ENCODE results near the gene PSMD13. TPM values are rescaled to one million over a fixed set of nuclear protein-coding genes. Genes with fewer than 3 reads are reported as not detected.
A peak's percentile ranks its signal among the peaks of the same experiment; 100 is the strongest.

The PSMD13 gene
- total RNA-seq, 2 experiments from 2014 or later = 56.9 to 57.8 TPM

DNA sequence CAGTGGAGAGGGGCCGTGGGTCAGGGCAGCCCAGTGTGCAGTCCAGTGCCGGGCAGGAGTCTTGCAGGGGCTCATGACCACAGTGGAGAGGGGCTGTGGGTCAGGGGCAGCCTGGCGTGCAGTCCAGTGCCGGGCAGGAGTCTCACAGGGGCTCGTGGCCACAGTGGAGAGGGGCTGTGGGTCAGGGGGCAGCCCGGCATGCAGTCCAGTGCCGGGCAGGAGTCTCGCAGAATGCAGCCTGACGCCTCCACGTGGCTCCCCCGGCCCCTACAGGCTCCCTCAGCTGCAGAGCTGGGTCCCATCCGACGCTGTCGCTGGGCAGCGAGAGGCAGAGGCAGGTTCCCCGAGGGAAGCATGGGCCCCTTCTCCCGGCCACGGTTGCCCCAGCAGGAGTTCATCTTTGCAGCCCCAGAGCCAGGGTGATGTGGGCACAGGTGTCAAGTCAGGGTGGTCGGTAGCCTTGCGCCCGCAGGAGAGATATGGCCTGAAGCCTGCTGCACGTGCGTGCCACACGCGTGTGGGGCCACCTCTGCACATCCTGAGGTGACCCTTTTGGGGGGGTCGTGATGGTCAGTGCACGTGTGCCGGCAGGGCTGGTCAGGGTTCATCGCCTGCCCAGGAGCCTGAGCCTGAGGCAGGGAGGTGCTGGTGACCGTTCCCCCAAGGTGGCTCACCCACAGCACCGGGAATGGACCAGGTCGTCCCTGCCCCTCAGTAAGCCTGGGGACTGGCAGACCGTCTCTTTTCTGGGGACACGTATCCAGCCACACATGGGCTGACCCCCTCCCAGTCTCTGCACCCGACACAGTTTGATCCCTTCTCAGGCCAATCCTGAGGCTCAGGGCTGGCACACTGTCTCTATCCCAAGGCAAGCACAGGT is 59.6 kb downstream of the PSMD13 start:
- H3K4me1 ChIP-seq (ENCODE audit: insufficient read depth, low read length) = peaks cover 37% of the 10 kb centered on the region
- Mint-ChIP-seq H3K27me3 (no peaks in the 10 kb centered on the region), H3K36me3 (ENCODE audit: low read depth) (peaks cover 7% of the 10 kb centered on the region), H3K9me3 (no peaks in the 10 kb centered on the region), H3K4me1 (ENCODE audit: low read depth) (peaks cover 11% of the 10 kb centered on the region), H3K27ac (peak overlapping the region; percentile 77), H3K4me3 (no peak overlapping the region)
- H3K36me3 ChIP-seq (ENCODE audit: insufficient read depth, low read length) = peaks cover 13% of the 10 kb centered on the region
- no peaks in the 10 kb centered on the region for H3K27me3 ChIP-seq (ENCODE audit: control insufficient read depth in 1 of 2, insufficient read depth in 2 of 2, low read length in 2 of 2)
- intact Hi-C loops (cut with DNase I, micrococcal nuclease) = no loop called here
- no peak overlapping the region for H3K4me3 ChIP-seq (ENCODE audit: low read length)
- TF ChIP-seq, protein P1, sequence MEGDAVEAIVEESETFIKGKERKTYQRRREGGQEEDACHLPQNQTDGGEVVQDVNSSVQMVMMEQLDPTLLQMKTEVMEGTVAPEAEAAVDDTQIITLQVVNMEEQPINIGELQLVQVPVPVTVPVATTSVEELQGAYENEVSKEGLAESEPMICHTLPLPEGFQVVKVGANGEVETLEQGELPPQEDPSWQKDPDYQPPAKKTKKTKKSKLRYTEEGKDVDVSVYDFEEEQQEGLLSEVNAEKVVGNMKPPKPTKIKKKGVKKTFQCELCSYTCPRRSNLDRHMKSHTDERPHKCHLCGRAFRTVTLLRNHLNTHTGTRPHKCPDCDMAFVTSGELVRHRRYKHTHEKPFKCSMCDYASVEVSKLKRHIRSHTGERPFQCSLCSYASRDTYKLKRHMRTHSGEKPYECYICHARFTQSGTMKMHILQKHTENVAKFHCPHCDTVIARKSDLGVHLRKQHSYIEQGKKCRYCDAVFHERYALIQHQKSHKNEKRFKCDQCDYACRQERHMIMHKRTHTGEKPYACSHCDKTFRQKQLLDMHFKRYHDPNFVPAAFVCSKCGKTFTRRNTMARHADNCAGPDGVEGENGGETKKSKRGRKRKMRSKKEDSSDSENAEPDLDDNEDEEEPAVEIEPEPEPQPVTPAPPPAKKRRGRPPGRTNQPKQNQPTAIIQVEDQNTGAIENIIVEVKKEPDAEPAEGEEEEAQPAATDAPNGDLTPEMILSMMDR (IDR thresholded peaks at IDR 0.05) = no peak
- H3K27ac ChIP-seq (ENCODE audit: low read depth in 1 of 2, low read length in 2 of 2) = no peak overlapping the region
- ChIA-PET POLR2A (no interaction called here), CTCF (no interaction called here)
- DNase-seq = peak in 2 of 14 experiments; percentile 4 to 32
- ATAC-seq (ENCODE audit: poor library complexity) = no peak
- no peaks in the 10 kb centered on the region for H3K9me3 ChIP-seq (ENCODE audit: control insufficient read depth in 1 of 2, insufficient read depth in 1 of 2, low read length in 2 of 2)

DNA sequence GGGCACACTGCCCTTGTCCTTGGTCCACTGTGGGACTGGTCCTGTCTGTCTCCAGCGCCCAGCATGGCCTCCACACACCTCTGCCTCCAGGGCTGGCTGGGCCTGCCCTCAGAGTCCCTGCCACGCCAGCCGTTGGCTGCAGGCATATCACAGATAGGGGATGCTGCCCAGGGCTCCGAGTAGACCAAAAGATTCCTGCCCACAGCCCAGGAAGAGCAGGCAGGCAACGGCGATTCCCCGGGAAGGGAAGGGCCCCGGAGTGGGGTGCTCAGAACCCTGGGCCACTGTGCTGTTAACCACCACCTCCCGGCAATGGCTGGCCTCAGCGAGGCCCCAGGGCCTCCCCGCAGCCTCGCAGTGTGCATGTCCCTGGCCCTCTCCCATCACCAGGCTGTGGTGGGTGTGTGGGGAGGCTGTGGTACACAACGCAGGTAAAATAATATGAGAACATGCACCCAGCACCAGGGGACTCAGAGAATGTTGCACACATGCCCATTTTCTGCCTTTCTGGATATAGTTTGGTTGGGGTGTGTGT is 60.3 kb downstream of the PSMD13 start:
- Histone ChIP-seq H3K36me3 (ENCODE audit: insufficient read depth, low read length) (peaks cover 13% of the 10 kb centered on the region), H3K27ac (ENCODE audit: low read depth in 1 of 2, low read length in 2 of 2) (no peak overlapping the region), H3K27me3 (ENCODE audit: control insufficient read depth in 1 of 2, insufficient read depth in 2 of 2, low read length in 2 of 2) (no peaks in the 10 kb centered on the region), H3K4me3 (ENCODE audit: low read length) (no peak overlapping the region), H3K4me1 (ENCODE audit: insufficient read depth, low read length) (peaks cover 37% of the 10 kb centered on the region), H3K9me3 (ENCODE audit: control insufficient read depth in 1 of 2, insufficient read depth in 1 of 2, low read length in 2 of 2) (no peaks in the 10 kb centered on the region)
- intact Hi-C loops (cut with DNase I, micrococcal nuclease) = no loop called here
- no peaks in the 10 kb centered on the region for H3K9me3 Mint-ChIP-seq
- no peaks in the 10 kb centered on the region for H3K27me3 Mint-ChIP-seq
- TF ChIP-seq, protein P1 (IDR thresholded peaks at IDR 0.05) = no peak
- H3K27ac Mint-ChIP-seq = peak overlapping the region; percentile 77
- DNase-seq (peak in 1 of 14 experiments; percentile 33), ATAC-seq (ENCODE audit: poor library complexity) (peak; percentile 37)
- H3K36me3 Mint-ChIP-seq (ENCODE audit: low read depth) = peaks cover 4% of the 10 kb centered on the region
- H3K4me3 Mint-ChIP-seq = peak overlapping the region; percentile 38
- H3K4me1 Mint-ChIP-seq (ENCODE audit: low read depth) = peaks cover 10% of the 10 kb centered on the region
- POLR2A ChIA-PET = interaction anchor here (1.5 kb wide), 1 partner anchor 28 kb away, joined by 3 read pairs; no protein-coding TSS in a partner anchor
- CTCF ChIA-PET = no interaction called here

DNA sequence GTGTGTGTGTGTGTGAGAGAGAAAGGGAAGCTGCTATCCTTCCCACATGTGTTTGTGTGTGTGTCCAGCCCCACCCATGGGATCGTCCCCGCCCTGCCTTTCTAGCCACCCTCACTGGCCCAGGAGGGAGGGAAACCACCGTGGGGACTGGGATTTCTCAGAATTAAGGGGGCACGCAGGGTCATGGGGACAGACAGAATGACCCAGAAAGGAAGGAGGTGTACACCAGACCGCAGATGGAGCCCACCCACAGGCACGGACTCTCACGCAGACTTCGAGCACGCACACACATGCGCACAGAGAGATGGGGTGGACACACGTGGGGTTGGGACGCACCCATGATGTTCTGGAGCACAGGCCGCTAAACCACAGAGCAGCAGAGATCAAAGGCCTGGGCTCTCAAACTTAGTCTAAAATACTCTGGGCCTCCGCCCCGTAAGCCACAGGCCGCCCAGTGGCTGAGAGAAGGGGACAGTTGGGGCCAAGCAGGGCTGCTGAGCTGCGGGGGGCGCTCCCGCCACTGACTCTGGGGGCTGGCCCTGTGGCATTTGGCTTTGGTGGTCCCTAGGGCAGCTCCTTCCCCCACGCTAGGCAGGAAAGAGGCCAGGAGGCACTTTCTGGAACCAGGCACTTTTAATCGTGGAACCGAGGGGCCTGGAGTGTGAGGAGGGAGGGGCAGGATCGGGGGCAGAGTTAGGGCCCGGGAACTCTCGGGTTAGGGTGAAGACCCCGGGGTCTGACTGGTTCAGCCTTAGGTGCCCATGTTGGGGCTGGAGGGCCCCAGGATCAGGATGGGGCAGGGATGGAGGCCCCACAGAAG is 61.0 kb downstream of the PSMD13 start:
- peaks cover 10% of the 10 kb centered on the region for H3K4me1 Mint-ChIP-seq (ENCODE audit: low read depth)
- Histone ChIP-seq H3K4me1 (ENCODE audit: insufficient read depth, low read length) (peaks cover 37% of the 10 kb centered on the region), H3K27ac (ENCODE audit: low read depth in 1 of 2, low read length in 2 of 2) (no peak overlapping the region), H3K36me3 (ENCODE audit: insufficient read depth, low read length) (peaks cover 9% of the 10 kb centered on the region), H3K4me3 (ENCODE audit: low read length) (no peak overlapping the region), H3K27me3 (ENCODE audit: control insufficient read depth in 1 of 2, insufficient read depth in 2 of 2, low read length in 2 of 2) (no peaks in the 10 kb centered on the region), H3K9me3 (ENCODE audit: control insufficient read depth in 1 of 2, insufficient read depth in 1 of 2, low read length in 2 of 2) (no peaks in the 10 kb centered on the region)
- H3K4me3 Mint-ChIP-seq = no peak overlapping the region
- ATAC-seq (ENCODE audit: poor library complexity) = peak; percentile 52
- TF ChIP-seq, protein P1 (IDR thresholded peaks at IDR 0.05) = no peak
- peak in 6 of 14 experiments; percentile 14 to 81 (median 44) for DNase-seq
- POLR2A ChIA-PET = interaction anchor here (1.5 to 1.6 kb wide), 3 partner anchors 17 to 29 kb away, joined by 3 to 6 read pairs (median 5); partner anchors contain the start of gene NLRP6
- H3K27me3 Mint-ChIP-seq = no peaks in the 10 kb centered on the region
- CTCF ChIA-PET = no interaction called here
- H3K9me3 Mint-ChIP-seq = no peaks in the 10 kb centered on the region
- peak overlapping the region; percentile 77 for H3K27ac Mint-ChIP-seq
- intact Hi-C loops (cut with DNase I, micrococcal nuclease) = no loop called here
- H3K36me3 Mint-ChIP-seq (ENCODE audit: low read depth) = peaks cover 4% of the 10 kb centered on the region
